Fibroblast of skin of scalp (primary cell): Measurements from ENCODE around the gene ZNF423.

Source experiments
- DNase-seq: peaks from one replicate; pipeline ENCODE4 v3.0.0-alpha.2; 2013

Gene ZNF423

DNA sequence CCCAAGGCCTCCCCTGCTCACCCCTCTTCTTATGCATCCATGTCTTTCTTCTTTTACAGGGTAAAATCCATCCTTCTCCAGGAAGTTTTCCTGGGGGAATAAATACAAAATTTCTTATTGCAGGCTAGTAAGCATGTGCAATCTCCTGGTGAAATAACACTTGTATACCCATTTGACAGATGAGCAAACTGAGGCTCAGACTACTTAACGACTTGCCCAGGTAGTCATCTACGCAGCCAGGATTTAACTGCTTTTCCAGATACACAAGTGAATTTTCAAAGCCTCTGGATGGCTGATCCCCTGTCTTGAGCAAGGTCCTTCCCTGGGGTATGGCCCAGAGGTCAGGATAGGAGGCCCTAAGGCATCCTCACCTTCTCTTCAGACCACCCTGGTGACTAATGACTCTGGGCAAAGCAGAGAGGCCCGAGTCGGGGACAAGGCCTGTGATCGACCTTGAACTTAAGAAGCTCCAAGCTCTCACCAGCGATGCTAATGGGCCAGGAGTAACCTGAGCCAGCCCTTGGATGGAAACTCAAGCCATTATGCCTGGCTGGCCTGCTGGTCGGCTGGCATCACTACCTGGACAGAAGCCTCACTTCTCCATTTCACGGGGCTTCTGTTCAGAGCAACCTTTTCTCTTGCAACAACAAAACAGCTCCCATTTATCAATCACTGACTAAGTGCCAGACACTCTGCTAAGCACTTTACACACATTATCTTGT, 33.1 kb downstream of the ZNF423 start:
- DNase-seq: no peak

DNA sequence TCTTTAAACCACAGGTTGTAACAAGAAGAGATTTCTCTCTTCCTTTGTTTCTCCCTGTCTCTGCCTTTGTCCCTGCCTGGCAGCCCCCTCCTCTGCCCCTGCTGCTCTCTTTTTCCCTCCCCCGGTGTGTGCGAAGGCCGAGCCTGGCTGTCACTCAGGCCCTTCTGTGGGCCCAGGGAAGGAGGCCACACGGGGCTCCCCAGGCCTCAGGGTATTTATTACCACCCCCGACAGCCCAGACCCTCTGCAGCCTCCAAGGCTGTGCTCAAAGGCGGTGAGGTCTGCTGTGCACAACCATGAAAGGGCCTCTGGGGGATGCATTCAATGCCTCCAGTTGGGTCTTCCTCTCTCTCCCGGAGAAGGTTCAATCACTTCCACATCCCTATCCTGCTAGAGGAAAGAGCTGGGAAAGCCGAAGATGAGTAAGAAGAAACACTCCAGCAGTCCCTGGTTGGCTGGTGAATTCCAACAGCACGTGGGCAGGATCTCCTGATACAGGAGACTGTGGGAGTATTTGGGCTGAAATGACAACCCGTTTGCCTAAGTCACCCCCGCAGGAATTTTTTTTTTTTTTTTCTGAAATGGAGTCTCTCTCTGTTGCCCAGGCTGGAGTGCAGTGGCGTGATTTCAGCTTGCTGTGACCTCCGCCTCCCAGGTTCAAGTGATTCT, 34.2 kb downstream of the ZNF423 start:
- no peak for DNase-seq

DNA sequence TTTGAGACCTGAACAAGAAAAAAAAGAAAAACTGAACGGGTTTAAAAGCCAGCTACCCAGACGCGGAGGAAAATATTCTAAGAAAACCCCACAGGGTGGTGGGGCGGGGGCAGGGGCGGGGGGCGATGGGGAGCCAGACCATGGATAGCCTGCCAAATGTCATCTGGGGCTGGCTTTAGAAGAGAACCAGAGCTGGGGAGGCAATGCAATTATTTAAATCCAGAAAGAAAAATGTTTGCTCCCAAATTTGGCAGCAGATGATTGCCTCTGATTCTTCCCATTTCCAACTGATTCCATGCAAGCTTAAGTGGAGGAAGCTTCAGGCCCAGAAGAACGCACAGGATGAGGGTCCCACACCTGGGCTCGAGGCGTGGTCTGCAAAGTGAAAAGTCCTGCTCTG, 34.8 kb downstream of the ZNF423 start:
- no peak for DNase-seq

DNA sequence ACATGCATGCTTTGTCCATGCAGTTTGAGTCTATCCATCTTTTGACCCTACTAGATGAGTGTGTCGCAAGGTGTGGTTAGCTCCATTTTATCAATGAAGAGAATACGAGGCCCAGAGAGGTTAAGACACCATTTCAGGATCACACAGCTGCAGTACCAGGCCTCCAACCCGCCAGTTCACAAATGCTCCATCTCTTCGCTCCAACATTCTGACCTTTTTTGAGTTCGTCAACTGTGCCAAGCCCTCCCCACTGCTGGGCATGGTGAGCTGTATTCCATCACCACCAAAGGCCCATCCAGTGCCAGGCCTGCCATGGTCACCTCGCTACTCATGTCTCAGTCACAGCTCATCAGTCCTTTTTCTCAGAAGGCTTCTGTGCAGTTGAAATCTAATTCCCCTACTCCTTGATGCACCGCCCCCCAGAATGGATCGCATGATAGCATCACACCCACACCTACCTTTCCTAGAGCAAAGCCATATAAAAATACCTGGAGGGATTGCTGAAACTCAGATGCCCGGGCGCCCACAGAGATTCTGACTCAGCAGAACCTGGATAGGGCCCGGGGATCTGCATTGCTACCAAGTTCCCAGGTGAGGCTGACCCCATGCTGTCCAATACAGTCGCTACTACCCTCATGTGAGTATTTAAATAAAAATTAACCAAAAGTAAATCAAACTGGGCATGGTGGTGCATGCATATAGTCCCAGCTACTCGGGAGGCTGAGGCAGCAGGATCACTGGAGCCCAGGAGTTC, 38.0 kb downstream of the ZNF423 start:
- DNase-seq: no peak

DNA sequence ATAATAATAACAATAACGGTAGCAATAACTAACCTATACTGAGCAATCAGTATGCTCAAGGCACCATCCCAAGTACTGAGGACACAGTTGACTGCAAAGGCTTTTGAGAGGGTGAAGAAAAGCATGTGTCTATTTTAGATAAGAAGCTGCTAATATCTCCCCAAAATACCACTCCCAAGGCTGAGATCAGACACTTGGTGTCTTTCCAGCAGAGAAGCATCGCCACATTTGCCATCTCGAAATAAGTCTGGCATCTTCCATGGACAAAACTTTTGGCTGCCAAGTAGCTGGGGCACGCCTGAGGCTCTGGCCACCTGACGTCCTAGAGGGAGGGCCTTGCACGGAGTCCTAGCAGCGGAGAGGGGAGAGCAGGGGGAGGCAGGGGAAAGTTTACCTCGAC, 39.0 kb downstream of the ZNF423 start:
- DNase-seq: no peak

DNA sequence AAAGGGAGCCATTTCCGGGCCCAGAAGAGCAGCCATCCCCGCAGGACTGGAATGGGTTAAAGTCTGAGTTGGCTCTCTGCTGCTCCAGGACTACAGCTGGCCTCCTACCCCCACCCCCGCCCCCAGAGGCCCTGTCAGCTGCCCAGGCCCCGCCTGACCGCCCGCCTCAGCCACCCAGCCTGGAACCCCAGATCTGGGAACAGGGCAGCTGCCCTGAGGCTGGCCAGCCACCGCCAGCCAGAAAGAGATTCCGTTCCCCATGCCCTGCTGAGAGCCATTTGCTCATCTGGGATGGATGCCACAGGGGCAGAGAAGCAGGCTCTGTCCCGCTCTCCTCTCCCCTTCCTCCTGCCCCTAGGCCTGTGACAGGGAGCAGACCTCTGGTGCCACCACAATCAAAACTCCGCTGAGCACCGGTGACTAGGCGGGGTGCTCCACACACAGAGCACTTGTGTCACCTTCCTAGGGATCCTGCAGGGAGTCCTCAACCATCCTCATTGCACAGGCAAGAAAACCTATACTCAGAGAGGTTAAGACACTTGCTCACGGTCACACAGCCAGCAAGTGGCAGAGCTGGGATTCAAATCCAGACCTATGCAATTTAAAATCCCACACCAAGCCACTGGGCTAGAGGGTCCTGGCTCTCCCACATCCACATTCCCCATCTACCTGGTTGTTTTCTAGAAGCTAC, 44.1 kb downstream of the ZNF423 start:
- peak; percentile 35 for DNase-seq

DNA sequence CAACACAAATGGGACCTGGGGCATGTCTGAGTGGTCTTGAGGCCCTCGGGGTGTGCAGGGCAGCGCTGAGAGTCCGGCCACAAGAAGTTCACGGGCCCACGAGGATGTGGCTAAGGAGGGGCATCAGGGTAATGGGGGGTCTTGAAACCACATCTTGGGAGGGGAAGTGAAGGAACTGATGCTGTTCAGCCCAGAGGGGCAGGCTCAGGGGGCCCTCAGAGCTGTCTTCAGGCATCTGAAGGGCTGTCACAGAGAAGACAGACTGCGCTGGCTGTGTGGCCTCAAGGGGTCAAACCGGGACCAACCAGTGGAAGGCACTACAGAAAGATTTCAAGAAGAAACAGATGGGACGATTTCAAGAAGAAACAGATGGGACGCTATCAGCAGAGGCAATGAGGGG, 45.1 kb downstream of the ZNF423 start:
- DNase-seq: no peak

DNA sequence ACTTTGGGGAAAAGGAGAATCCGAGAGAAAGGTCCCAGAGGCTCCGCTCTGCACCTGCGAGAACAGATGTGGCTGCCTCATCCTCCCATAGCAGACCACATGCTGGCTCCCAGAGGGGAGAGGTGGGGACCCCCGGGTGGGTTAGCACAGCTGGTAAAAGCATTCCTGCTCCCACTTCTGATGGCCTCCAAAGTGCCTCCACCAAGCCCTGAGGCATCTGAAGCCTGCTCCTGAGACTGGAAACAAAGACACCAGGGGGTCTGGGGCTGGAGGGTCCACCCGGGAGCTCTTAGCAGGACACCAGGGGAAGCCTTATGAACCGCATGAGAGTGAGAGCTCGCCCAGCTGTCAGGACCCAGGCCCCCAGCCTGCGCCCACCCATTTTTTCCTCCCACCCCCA, 46.4 kb downstream of the ZNF423 start:
- no peak for DNase-seq

DNA sequence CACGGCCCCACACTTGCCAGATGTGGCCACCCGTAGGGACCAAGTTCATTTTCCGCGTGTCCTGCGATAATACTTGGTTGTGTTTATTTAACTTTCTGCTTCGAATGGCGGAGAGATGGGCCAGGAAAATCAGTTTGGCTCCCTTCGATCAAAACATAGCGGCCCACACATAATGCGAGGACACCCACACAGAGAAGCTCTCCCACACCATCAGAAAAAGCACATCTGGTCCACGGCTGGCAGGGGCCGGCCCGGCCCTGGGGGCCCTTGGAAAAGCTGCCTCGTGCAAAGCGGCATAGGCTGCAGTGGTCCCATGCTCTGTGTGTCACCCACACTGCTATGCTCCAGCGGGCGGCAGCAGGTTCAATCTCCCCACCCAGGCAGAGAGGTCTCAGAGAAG, 46.9 kb downstream of the ZNF423 start:
- no peak for DNase-seq

DNA sequence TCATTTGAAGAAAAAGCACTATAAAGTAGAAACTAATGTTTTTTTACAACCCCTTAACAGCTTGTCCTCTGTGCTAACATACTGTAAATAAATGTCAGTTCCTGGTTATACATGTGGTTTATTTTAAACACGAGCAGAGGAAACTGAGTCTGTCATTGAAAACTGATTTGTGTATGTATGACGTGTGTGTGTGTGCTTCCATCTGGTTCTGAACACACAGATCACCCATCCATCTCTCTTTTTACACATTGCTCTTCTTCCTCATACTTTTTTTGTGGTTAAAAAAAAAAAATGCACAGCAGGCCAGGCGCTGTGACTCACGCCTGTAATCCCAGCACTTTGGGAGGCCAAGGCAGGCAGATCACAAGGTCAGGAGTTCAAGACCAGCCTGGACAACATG, 49.5 kb downstream of the ZNF423 start:
- DNase-seq: peak; percentile 77

DNA sequence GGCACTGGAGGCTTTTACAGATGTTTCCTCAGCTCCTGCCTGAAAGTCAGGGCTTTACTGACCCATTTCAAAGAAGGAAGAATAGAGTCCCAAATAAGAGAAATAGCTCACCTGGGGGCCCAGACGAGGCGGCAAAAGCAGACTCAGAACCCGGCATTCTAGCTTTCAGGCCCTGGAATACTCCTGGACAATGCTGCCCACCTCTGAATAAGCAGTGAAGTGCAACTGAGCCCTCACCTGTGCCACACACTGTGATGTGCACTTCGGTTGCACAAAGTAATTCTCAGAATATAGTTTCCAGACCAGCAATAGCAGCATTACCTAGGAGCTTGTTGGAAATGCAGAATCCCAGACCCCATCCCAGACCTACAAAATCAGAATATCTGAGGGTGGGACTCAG, 54.6 kb downstream of the ZNF423 start:
- DNase-seq: no peak

DNA sequence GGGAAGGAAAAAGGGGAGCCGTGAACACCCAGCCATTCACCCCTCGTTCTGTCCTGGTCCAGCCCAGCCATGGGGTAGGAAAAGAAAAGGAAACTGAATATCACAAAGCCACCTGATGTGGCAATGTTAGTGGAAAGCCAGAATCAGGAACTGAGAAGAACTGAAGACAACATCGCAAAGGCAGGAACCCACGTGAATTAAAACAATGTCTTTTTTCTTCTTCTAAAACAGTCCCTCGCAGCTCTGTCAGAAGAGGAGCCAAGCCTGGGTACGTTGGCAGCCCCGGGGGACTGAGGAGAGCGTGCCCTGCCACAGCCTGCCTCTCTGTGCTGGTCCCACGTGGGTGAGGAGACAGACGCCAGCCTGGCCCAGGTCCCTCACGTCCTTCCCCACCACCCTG, 55.0 kb downstream of the ZNF423 start:
- DNase-seq: no peak

DNA sequence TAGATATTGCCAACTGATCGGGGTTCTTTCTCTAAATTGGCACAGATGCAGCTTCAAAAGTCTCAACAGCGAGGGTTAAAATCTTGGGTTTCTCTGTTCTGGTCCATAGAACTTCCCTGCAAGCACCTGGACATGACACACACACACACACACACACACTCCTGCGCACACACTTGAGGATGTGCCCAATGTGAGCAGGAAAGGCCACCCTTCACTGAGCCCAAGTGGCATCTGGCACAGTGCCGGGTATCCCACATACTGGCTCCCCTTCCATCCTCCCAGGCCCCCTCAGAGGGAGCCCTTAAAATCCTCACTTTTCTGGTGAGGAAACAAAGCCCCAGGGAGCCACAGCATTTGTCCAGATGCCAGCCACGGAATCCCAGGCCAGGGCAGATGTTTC, 55.5 kb downstream of the ZNF423 start:
- DNase-seq: no peak

DNA sequence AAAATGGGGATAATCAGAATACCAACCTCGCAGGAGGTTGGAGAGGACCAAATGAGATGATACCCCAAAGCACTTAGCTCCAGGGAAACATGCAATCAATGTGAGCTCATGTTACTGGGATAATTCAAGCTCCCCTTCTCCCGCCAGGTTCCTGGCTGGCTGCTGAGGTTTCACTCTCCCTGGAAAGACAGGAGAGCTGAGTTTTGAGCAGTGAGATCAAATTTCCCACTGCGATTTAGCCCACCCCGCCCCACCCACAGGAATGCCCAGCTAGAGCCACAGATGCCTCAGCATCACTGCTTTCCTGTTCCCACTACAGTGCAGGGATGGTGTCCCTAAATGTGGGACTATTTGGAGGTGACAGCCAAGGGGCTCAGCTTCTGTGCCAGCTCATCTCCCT, 56.7 kb downstream of the ZNF423 start:
- DNase-seq: peak; percentile 34

DNA sequence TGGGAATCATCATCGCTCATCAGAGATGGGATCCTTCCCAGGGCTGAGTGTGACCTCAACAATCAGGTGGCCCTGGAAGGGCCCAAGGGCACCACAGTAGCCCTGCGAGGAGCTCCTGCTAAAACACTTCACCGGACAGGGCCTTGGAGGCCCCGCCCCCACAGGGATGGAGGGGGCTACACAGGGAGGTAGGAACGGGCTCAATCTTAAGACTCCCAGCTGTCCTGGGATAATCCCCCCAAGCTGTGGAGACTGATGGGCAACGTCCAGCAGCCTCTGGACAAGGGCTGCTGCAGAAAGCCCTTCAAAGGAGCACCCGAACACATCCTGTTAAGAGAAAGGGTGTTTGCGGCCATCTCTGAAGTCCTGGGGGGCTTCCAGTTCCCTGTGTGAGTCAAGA, 60.4 kb downstream of the ZNF423 start:
- no peak for DNase-seq

DNA sequence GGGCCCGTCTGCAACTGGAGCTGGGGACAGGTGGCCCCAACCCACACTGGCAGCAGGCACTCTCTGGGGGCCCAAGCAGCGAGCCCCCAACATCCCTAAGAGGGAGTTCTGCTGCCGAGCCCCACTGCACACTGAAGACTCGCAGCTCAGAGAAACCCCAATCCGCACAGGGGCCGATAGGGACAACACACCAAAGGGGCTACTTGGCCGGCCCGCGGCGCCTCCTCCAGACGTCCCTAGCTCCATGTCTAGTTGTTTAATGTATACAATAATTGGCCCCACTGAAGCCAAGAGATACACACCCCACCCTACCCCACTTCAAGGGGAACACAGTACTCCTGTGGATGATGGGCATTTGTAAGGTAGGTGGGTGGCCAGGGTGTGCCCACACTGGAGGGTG, 62.7 kb downstream of the ZNF423 start:
- DNase-seq: no peak

DNA sequence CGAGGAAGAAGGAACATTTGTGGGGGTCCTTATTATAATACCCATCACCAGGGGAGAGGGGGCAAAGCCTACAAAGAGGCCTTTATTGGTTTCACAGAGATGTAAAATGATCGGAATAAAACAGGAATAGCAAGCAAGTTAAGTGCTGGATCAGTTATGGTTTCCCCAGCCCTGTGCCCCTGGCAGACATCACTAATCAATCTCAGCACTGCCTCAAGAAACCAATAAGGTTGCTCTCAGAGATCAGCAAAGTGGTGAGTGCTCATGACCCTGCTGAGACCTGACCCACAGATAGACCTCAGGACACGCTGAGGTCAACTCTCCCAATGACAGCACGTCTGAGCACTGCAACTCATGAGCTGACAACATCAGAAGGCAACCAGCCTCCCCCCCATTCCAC, 66.3 kb downstream of the ZNF423 start:
- DNase-seq: peak; percentile 47

DNA sequence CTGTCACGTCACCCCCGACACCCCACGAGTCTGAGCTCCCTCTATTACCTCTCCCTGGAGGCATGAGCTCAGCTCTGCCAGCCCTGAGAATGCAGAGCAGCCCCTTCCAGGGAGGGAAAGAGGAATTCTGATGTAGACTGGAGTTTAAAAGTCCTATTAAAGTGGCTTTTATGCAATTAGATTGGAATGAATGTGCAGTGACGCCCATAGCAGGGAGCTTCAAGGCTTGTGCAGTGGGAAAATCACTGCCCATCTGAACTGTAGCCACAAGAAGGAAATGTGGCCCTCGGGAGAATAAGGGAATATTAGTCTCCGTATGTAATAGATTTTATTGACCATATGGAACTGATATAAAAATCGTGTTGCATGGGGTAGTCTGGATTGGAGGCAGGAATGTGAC, 66.9 kb downstream of the ZNF423 start:
- DNase-seq: peak; percentile 94

DNA sequence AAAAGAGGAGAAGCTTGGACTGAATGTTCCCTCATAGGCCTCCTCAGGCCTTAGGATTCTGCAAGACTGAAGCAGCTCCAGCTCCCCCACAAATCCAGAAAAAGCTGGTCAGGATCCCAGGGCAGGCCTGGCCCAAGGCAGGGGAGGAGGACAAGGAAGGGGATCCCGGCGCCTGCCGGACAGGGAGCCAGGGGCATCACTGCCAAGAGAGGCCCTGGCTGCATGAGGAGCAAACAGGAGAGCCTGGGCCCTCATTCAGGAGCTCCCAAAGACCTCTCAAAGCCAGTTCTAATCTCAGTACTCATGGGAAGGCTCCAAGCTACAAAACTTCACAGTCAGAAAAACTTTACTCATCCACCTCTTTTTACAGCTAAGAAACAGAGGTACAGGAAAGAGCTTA, 67.3 kb downstream of the ZNF423 start:
- no peak for DNase-seq

DNA sequence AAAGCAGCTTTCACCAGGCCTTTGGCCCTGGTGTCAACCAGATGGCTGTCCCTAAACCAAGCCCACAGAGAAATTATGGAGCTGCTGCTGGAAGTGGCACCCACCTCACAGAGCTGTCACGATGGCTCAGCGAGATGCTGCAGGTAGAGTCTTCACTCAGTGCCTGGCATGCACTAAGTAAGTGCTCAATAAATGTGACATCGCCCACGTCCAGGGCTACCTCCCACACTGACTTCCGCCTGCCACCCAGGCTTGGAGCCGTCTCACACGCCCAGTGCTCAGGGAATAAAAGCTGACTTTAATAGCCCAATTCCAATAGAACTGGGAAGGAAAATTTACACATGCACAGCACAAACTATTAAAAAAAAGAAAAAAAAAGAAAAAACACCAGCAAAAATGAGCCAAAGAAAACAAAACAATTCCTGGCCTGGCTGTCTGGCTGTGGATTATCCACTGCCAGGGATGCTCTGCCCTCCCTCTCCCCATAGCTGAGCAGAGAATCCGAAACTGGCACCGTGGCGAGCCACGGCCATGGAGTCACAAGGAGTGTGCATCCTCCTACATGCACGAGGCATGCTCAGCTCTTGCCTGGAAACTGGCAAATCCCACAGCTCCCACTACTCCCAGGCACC, 68.9 kb downstream of the ZNF423 start:
- DNase-seq: no peak

DNA sequence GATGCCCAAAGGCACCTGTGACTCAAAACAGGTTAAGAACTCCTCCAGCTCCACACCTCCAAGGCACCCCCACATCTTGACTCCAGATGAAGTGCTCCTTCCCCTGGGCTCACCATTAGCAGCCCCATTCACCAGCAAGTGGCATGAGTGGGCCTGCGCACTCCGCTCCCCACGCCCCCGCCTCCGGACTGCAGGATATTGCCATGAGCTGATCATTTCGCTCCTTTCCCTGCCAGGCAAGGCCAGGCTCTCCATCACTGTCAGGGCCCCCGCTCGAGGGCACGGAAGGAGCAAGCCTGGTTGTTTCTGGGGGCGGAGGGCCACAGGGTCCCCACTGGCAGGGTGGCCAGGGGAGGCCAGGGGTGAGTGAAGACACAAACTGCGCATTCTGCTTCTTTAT, 69.9 kb downstream of the ZNF423 start:
- DNase-seq: no peak

DNA sequence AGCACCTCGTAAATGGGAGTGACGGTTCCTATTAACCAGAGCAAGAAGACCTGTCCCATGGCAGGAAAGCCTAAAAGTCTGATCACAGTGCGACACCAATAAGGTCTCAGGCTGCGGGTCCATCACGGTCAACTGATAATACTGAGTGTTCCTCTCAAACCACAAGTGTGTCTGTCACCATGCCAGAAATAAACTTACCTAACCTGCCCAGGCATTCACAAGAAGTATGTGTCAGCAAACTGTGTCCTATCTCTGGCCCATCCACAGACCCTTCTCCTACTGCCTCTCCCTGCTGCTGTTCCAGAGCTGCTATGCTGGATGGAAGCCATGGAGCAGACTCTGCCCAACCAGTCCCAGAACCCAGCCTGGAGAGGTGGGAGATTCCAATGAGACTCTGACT, 73.5 kb downstream of the ZNF423 start:
- no peak for DNase-seq

DNA sequence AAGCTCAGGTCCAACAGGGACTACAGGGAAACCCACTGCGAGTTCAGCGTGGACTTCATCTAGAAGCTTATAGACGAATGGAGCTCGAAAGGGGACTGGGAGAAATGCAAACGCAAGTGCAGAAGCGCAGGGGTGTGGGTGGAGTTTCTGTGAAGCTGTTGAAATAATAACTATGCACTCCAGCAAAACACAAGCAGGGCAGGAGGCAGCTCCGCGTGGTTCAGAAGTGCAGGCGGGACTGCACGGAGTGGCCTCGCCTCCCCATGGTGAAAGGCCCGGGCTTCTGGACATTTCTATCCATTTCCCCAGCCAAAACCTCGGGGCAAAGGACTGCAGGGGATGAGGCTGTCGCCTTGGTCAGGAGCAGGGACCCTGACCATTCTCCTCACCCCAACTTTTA, 74.5 kb downstream of the ZNF423 start:
- peak; percentile 22 for DNase-seq
